Suprapubic skin (tissue), 3 donors: ENCODE data around the gene PHOSPHO1.

Source experiments
- EP300 ChIP-seq: sonication (generic); formaldehyde crosslinking; IDR thresholded peaks from one replicate; pipeline ENCODE4 v1.6.1; 2017; ENCODE audit warnings: antibody characterized with exemption
- POLR2A ChIP-seq, 2 donors: fragments of 450-650 bp; IDR thresholded peaks; one replicate each; pipeline ENCODE4 v1.6.1; 2017; ENCODE audit warnings: antibody characterized with exemption in 2 of 2, mild to moderate bottlenecking in 2 of 2, moderate library complexity in 2 of 2
- TF ChIP-seq, protein P1 (sequence below), 2 donors: fragments of 200-600 bp in 1 of 2; fragments of 450-650 bp in 1 of 2; sonication (generic) in 1 of 2; IDR thresholded peaks; one replicate each; pipeline ENCODE4 v1.5.1; 2016 to 2019; ENCODE audit warnings: antibody characterized with exemption in 2 of 2, mild to moderate bottlenecking in 1 of 2, moderate library complexity in 1 of 2

DNA sequence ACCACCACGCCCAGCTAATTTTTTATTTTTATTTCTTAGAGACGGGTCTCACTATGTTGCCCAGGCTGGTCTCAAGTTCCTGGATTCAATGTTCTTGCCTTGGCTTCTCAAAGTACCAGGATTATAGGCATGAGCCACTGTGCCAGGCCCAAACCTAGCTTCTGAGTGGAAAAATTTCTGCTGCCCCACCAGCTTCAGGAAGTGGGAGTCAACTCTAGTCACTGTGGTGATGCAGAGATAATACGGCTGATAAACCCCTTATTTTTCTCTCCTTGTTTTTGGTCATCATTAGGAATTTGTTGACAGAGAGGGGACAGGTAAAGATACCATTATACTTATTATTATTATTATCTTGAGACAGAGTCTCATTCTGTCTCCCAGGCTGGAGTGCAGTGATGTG, 27.8 kb upstream of the PHOSPHO1 start:
- TF ChIP-seq, protein P1, sequence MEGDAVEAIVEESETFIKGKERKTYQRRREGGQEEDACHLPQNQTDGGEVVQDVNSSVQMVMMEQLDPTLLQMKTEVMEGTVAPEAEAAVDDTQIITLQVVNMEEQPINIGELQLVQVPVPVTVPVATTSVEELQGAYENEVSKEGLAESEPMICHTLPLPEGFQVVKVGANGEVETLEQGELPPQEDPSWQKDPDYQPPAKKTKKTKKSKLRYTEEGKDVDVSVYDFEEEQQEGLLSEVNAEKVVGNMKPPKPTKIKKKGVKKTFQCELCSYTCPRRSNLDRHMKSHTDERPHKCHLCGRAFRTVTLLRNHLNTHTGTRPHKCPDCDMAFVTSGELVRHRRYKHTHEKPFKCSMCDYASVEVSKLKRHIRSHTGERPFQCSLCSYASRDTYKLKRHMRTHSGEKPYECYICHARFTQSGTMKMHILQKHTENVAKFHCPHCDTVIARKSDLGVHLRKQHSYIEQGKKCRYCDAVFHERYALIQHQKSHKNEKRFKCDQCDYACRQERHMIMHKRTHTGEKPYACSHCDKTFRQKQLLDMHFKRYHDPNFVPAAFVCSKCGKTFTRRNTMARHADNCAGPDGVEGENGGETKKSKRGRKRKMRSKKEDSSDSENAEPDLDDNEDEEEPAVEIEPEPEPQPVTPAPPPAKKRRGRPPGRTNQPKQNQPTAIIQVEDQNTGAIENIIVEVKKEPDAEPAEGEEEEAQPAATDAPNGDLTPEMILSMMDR (IDR thresholded peaks at IDR 0.05): no peak
- no peak for TF ChIP-seq POLR2A (IDR thresholded peaks at IDR 0.05)
- TF ChIP-seq EP300: no peak
